ENCODE measurements around the gene NADK2.

NADK2 gene

DNA sequence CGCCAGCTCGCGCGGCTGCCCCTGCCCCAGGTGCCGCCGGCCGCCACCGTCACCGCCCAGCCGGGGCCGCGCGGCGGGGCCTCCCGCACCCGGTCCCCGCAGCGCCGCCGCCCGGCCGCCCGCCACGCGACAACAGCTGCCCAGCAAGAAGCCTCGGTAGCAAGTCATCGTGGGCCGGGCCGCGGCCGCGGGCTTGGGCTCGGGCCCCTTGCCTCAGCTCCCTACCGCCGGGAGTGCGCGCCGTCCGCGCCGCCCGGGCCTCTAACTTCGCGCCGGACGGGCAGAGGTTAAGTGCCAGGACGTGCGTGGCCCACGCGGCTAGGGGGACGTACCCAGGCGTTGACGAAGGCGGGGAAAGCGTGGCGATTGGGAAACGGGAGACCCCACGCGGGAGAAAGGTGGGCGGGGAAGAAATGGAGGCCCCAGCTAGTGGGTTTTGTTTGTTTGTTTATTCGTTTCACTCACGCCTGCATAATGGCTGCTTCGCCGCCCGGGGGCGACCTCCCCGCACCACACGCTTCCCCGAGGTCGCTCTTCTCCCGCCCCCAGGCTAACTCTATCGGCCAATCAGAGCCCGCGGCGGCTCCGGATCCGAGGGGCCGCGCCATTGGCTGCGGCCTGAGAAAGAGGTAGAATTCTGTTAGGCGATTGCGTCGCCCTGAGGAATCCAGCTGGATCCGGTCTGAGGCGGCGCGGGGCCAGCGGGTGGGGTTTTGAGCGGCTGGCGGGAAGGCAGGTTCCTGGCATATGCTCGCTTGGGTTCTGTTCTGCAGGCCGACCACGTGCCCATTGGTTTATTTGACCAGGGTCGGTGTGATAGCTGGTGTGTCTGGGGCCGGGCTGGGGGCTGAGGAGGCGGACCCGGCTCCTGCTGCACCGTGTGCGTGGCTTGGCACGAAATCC lies at the start of gene NADK2 (continued):
- TF ChIP-seq, protein P1, sequence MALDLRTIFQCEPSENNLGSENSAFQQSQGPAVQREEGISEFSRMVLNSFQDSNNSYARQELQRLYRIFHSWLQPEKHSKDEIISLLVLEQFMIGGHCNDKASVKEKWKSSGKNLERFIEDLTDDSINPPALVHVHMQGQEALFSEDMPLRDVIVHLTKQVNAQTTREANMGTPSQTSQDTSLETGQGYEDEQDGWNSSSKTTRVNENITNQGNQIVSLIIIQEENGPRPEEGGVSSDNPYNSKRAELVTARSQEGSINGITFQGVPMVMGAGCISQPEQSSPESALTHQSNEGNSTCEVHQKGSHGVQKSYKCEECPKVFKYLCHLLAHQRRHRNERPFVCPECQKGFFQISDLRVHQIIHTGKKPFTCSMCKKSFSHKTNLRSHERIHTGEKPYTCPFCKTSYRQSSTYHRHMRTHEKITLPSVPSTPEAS (tag by site-specific recombination; IDR thresholded peaks at IDR 0.05): peak; percentile 46
- TF ChIP-seq ZNF366 (tag by site-specific recombination; conservative IDR thresholded peaks at IDR 0.05) (peak; percentile 70), ZNF660 (tag by site-specific recombination; IDR thresholded peaks at IDR 0.05) (peak; percentile 78), ZNF610 (tag by site-specific recombination; IDR thresholded peaks at IDR 0.05; ENCODE audit: borderline replicate concordance) (peak; percentile 93), ZNF394 (tag by site-specific recombination; IDR thresholded peaks at IDR 0.05; ENCODE audit: borderline replicate concordance) (peak; percentile 45; the same call in 1 of the 2 replicates), ZNF223 (tag by site-specific recombination; IDR thresholded peaks at IDR 0.05) (0 out of 2 replicates have a peak, but pooled peaks have one; percentile 11), MZF1 (tag by site-specific recombination; IDR thresholded peaks at IDR 0.05; ENCODE audit: borderline replicate concordance) (peak; percentile 68), SP2 (tag by site-specific recombination; IDR thresholded peaks at IDR 0.05) (peak; percentile 94), ZNF621 (tag by site-specific recombination; IDR thresholded peaks at IDR 0.05) (no peak), GLIS2 (tag by site-specific recombination; IDR thresholded peaks at IDR 0.05) (peak; percentile 100), ZNF48 (tag by site-specific recombination; IDR thresholded peaks at IDR 0.05) (no peak), HOXC10 (CRISPR knock-in tag; IDR thresholded peaks at IDR 0.05) (no peak), EGR2 (tag by site-specific recombination; IDR thresholded peaks at IDR 0.05; ENCODE audit: low read depth) (peak; percentile 98), ZNF544 (tag by site-specific recombination; IDR thresholded peaks at IDR 0.05) (no peak), ZNF596 (tag by site-specific recombination; IDR thresholded peaks at IDR 0.05) (0 out of 2 replicates have a peak, but pooled peaks have one; percentile 28), FEZF1 (tag by site-specific recombination; IDR thresholded peaks at IDR 0.05) (peak; percentile 84), ZBTB48 (tag by site-specific recombination; IDR thresholded peaks at IDR 0.05) (no peak; the same call in 1 of the 2 replicates), KLF7 (tag by site-specific recombination; IDR thresholded peaks at IDR 0.05; ENCODE audit: borderline replicate concordance) (peak; percentile 31; the same call in 1 of the 2 replicates), ZNF501 (tag by site-specific recombination; IDR thresholded peaks at IDR 0.05) (peak; percentile 89), ZNF174 (tag by site-specific recombination; IDR thresholded peaks at IDR 0.05) (no peak), ZNF701 (tag by site-specific recombination; IDR thresholded peaks at IDR 0.05) (no peak)
- TF ChIP-seq, protein P2, sequence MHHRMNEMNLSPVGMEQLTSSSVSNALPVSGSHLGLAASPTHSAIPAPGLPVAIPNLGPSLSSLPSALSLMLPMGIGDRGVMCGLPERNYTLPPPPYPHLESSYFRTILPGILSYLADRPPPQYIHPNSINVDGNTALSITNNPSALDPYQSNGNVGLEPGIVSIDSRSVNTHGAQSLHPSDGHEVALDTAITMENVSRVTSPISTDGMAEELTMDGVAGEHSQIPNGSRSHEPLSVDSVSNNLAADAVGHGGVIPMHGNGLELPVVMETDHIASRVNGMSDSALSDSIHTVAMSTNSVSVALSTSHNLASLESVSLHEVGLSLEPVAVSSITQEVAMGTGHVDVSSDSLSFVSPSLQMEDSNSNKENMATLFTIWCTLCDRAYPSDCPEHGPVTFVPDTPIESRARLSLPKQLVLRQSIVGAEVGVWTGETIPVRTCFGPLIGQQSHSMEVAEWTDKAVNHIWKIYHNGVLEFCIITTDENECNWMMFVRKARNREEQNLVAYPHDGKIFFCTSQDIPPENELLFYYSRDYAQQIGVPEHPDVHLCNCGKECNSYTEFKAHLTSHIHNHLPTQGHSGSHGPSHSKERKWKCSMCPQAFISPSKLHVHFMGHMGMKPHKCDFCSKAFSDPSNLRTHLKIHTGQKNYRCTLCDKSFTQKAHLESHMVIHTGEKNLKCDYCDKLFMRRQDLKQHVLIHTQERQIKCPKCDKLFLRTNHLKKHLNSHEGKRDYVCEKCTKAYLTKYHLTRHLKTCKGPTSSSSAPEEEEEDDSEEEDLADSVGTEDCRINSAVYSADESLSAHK (tag by site-specific recombination; IDR thresholded peaks at IDR 0.05): peak; percentile 34; the same call in 1 of the 2 replicates
- TF ChIP-seq, protein P3, sequence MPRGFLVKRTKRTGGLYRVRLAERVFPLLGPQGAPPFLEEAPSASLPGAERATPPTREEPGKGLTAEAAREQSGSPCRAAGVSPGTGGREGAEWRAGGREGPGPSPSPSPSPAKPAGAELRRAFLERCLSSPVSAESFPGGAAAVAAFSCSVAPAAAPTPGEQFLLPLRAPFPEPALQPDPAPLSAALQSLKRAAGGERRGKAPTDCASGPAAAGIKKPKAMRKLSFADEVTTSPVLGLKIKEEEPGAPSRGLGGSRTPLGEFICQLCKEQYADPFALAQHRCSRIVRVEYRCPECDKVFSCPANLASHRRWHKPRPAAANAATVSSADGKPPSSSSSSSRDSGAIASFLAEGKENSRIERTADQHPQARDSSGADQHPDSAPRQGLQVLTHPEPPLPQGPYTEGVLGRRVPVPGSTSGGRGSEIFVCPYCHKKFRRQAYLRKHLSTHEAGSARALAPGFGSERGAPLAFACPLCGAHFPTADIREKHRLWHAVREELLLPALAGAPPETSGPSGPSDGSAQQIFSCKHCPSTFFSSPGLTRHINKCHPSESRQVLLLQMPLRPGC (tag by site-specific recombination; IDR thresholded peaks at IDR 0.05): peak; percentile 68
- TF ChIP-seq, protein P4, sequence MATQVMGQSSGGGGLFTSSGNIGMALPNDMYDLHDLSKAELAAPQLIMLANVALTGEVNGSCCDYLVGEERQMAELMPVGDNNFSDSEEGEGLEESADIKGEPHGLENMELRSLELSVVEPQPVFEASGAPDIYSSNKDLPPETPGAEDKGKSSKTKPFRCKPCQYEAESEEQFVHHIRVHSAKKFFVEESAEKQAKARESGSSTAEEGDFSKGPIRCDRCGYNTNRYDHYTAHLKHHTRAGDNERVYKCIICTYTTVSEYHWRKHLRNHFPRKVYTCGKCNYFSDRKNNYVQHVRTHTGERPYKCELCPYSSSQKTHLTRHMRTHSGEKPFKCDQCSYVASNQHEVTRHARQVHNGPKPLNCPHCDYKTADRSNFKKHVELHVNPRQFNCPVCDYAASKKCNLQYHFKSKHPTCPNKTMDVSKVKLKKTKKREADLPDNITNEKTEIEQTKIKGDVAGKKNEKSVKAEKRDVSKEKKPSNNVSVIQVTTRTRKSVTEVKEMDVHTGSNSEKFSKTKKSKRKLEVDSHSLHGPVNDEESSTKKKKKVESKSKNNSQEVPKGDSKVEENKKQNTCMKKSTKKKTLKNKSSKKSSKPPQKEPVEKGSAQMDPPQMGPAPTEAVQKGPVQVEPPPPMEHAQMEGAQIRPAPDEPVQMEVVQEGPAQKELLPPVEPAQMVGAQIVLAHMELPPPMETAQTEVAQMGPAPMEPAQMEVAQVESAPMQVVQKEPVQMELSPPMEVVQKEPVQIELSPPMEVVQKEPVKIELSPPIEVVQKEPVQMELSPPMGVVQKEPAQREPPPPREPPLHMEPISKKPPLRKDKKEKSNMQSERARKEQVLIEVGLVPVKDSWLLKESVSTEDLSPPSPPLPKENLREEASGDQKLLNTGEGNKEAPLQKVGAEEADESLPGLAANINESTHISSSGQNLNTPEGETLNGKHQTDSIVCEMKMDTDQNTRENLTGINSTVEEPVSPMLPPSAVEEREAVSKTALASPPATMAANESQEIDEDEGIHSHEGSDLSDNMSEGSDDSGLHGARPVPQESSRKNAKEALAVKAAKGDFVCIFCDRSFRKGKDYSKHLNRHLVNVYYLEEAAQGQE (tag by site-specific recombination; IDR thresholded peaks at IDR 0.05): peak; percentile 40; the same call in 1 of the 2 replicates
- TF ChIP-seq, protein P5, sequence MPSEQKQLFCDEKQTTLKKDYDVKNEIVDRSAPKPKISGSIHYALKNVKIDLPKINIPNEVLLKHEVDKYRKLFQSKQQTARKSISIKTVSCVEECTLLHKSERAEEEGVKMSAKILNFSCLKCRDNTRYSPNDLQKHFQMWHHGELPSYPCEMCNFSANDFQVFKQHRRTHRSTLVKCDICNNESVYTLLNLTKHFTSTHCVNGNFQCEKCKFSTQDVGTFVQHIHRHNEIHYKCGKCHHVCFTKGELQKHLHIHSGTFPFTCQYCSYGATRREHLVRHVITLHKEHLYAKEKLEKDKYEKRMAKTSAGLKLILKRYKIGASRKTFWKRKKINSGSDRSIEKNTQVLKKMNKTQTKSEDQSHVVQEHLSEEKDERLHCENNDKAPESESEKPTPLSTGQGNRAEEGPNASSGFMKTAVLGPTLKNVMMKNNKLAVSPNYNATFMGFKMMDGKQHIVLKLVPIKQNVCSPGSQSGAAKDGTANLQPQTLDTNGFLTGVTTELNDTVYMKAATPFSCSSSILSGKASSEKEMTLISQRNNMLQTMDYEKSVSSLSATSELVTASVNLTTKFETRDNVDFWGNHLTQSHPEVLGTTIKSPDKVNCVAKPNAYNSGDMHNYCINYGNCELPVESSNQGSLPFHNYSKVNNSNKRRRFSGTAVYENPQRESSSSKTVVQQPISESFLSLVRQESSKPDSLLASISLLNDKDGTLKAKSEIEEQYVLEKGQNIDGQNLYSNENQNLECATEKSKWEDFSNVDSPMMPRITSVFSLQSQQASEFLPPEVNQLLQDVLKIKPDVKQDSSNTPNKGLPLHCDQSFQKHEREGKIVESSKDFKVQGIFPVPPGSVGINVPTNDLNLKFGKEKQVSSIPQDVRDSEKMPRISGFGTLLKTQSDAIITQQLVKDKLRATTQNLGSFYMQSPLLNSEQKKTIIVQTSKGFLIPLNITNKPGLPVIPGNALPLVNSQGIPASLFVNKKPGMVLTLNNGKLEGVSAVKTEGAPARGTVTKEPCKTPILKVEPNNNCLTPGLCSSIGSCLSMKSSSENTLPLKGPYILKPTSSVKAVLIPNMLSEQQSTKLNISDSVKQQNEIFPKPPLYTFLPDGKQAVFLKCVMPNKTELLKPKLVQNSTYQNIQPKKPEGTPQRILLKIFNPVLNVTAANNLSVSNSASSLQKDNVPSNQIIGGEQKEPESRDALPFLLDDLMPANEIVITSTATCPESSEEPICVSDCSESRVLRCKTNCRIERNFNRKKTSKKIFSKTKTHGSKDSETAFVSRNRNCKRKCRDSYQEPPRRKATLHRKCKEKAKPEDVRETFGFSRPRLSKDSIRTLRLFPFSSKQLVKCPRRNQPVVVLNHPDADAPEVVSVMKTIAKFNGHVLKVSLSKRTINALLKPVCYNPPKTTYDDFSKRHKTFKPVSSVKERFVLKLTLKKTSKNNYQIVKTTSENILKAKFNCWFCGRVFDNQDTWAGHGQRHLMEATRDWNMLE (tag by site-specific recombination; conservative IDR thresholded peaks at IDR 0.05; ENCODE audit: low read depth): peak; percentile 63; the same call in 1 of the 2 replicates
